GM12891 (cell line): Measurements from ENCODE around the gene KIF6.

Source experiments
- PAX5 ChIP-seq: IDR thresholded peaks from 2 replicates; pipeline ENCODE4 v1.6.1; 2011; ENCODE audit warnings: low read length, moderate library complexity, mild to moderate bottlenecking; ENCODE audit not compliant: insufficient read depth, severe bottlenecking
- POLR2A ChIP-seq: IDR thresholded peaks from 2 replicates; pipeline ENCODE4 v1.6.1; 2011; ENCODE audit warnings: low read depth, low read length, control low read depth
- POLR2AphosphoS5 ChIP-seq: IDR thresholded peaks from 2 replicates; pipeline ENCODE4 v1.6.1; 2011; ENCODE audit warnings: low read depth, low read length, control low read depth
- POU2F2 ChIP-seq: IDR thresholded peaks from 2 replicates; pipeline ENCODE4 v1.6.1; 2011; ENCODE audit warnings: low read depth, mild to moderate bottlenecking, control low read depth, low read length, moderate library complexity
- SPI1 ChIP-seq: IDR thresholded peaks from 2 replicates; pipeline ENCODE4 v1.6.1; 2011; ENCODE audit warnings: low read depth, low read length, control low read depth
- TAF1 ChIP-seq: IDR thresholded peaks from 2 replicates; pipeline ENCODE4 v1.6.1; 2011; ENCODE audit warnings: low read depth, low read length, control low read depth

DNA sequence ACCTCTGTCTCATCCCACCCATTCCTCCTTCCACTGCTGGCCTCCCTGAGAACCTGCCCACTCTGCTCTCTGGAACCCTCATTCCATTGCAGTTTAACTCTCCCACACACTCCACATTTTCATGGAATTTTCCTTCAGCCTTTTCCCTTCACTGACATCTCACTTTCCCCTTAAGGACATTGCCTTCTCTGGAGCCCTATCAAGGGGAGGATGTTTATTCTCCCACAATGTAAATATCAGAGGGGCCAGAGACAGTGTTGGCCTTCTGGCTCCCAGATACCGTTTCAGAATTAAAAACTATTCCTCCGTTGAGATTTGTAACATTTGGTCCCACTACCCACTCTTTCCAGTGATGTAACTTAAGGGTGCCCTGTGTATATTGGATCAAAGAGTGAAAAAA, 203.2 kb downstream of the KIF6 start:
- TF ChIP-seq POLR2A = no peak
- no peak for TF ChIP-seq POU2F2
- TF ChIP-seq SPI1 = no peak
- no peak for TF ChIP-seq PAX5
- no peak for TF ChIP-seq POLR2AphosphoS5
- no peak for TF ChIP-seq TAF1
